Urinary bladder (tissue), 4 donors: Measurements from ENCODE around the gene RAD9A. TPM values are rescaled to one million over a fixed set of nuclear protein-coding genes. Genes with fewer than 3 reads are reported as not detected.

Experiments
- DNase-seq: peaks from one replicate; pipeline ENCODE4 v3.0.0-alpha.2; 2015; ENCODE audit errors: extremely low spot score
- H3K27ac ChIP-seq: one replicate; pipeline ENCODE4 v1.5.1; 2013; ENCODE audit warnings: low read depth, mild to moderate bottlenecking, moderate library complexity
- H3K36me3 ChIP-seq: one replicate; pipeline ENCODE4 v1.6.1; 2013; ENCODE audit warnings: mild to moderate bottlenecking, moderate library complexity; ENCODE audit not compliant: insufficient read depth
- H3K4me1 ChIP-seq: one replicate; pipeline ENCODE4 v1.6.1; 2013; ENCODE audit warnings: mild to moderate bottlenecking, moderate library complexity; ENCODE audit not compliant: insufficient read depth
- H3K4me3 ChIP-seq: one replicate; pipeline ENCODE4 v1.5.1; 2013; ENCODE audit warnings: low read depth, low read length
- WGBS: extraction: QIAGEN DNeasy Blood & Tissue Kit; methylation state at CpG from one replicate; pipeline ENCODE4 v1.1.7; 2013; 5-methylcytosine and 5-hydroxymethylcytosine counted together
- polyA plus RNA-seq: library from polyadenylated mRNA; stranded (reverse); fragments of 200-250 nt; gene quantifications from one replicate; pipeline ENCODE4 v1.2.3, GENCODE V29; 2013
- small RNA-seq: library from RNA; depleted of rRNA; stranded (forward); fragments of <200 nt; gene quantifications from one replicate; pipeline ENCODE3, GENCODE V24; 2014
- total RNA-seq: library from RNA; depleted of rRNA; stranded (reverse); fragments of >200 nt; gene quantifications from one replicate; pipeline ENCODE4 v1.2.3, GENCODE V29; 2014
- donor health status: healthy with polysubstance abuse.
- donor health status: healthy.

RAD9A gene
- total and polyA plus RNA-seq, 2 donors, result 7.5 to 16.9 TPM

DNA sequence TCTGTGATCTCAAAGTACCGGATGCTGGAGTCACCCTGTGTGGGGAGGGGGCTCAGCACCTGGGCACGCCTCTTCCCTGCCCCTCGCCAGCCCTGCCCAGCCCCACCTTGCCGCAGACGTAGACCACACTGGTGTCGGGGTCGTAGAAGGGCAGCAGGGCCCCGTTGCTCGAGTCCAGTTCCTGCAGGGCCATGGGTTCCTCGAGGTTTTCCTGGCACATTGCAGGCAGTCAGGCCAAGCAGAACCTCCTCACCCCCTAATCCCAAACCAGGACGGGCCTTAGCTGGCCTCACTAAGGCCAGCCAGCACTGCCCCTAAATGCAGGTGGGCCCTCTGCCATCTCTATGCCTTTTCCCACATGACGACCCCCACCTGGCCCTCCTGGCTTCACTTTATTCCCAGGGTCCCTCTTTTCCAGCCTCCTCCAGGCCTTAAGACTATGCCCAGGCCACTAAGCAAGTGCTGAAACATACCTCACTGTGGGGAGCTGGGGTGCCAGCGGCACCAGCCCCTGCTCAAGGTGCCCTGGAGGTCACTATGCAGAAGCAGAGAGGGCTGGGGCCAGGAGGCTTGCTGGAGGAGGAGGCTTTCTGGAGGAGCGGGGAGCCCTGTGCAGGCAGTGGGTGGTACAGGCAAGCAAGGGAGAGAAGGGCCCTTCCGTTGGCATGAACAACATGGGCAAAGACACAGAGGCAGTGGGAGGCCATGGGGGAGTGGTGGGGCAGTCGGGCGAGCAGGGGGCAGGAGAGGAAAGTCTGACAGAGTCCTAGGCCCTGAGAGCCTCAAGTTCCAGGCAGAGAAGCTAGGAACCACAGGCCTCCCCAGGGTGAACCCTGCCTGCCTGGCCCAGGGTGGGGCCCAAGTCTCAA lies 48.7 kb downstream of the RAD9A start:
- H3K27ac ChIP-seq, result no peak overlapping the region
- H3K4me3 ChIP-seq, result no peak overlapping the region
- no peak for DNase-seq
- H3K36me3 ChIP-seq, result no peaks in the 10 kb centered on the region
- H3K4me1 ChIP-seq, result no peaks in the 10 kb centered on the region
- 76% methylated on average over 17 of the region's 17 CpGs for WGBS

DNA sequence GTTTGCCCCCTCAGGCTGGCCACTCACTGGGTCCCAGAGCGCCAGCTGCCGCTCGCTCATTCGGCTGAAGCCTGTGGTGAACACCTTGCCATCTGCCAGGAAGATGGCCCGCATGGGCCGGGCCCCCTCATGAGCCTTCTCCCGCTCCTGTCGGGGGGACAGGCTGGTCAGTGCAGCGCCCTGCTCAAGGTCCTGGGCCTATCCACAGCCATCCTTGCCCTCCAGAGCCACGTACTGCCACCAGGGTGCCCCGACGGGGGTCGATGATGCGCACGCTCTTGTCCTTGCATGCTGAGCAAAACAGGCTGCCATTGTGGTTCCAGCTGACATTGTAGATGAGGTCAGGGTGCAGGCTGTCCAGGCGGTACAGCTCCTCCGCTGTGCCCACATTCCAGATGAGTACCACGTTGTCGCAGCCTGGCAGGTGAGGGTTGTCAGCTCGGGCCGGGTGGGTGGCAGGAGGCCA lies 49.3 kb downstream of the RAD9A start:
- DNase-seq, result no peak
- 89% methylated on average over 21 of the region's 21 CpGs for WGBS
- no peaks in the 10 kb centered on the region for H3K4me1 ChIP-seq
- no peak overlapping the region for H3K4me3 ChIP-seq
- no peaks in the 10 kb centered on the region for H3K36me3 ChIP-seq
- no peak overlapping the region for H3K27ac ChIP-seq

GRCh38 chr11:67441731-67442351 lies 50.1 kb downstream of the RAD9A start:
- H3K4me1 ChIP-seq, result no peaks in the 10 kb centered on the region
- H3K4me3 ChIP-seq, result no peak overlapping the region
- H3K36me3 ChIP-seq, result no peaks in the 10 kb centered on the region
- H3K27ac ChIP-seq, result no peak overlapping the region
- no peak for DNase-seq
- 87% methylated on average over 28 of the region's 28 CpGs for WGBS

GRCh38 chr11:67442504-67443404 lies 51.0 kb downstream of the RAD9A start:
- Histone ChIP-seq H3K27ac (peak overlapping the region; percentile 95), H3K36me3 (no peaks in the 10 kb centered on the region), H3K4me3 (peak overlapping the region; percentile 78), H3K4me1 (no peaks in the 10 kb centered on the region)
- no peak for DNase-seq
- WGBS, result 36% methylated on average over 45 of the region's 45 CpGs

GRCh38 chr11:67445515-67445914 lies 53.7 kb downstream of the RAD9A start:
- no peaks in the 10 kb centered on the region for H3K4me1 ChIP-seq
- WGBS, result 84% methylated on average over 5 of the region's 5 CpGs
- H3K27ac ChIP-seq, result no peak overlapping the region
- DNase-seq, result no peak
- no peak overlapping the region for H3K4me3 ChIP-seq
- no peaks in the 10 kb centered on the region for H3K36me3 ChIP-seq

Small RNA genes lying within 50 kb of the gene (small RNA-seq; reads per million reads assigned to genes)
- not detected for gene RN7SKP239
- not detected for gene RNU6-1238P

Other genes starting within 250 kb of the RAD9A start
- 21.1 TPM for gene GRK2, start 125.5 kb upstream of the RAD9A start, total RNA-seq
- 66.3 TPM for gene GRK2, start 125.5 kb upstream of the RAD9A start, polyA plus RNA-seq
- gene ANKRD13D, start 102.7 kb upstream of the RAD9A start, total RNA-seq, result 25.2 TPM
- 44.0 TPM for gene ANKRD13D, start 102.7 kb upstream of the RAD9A start, polyA plus RNA-seq
- gene SSH3, start 88.5 kb upstream of the RAD9A start, total RNA-seq, result 23.6 TPM
- 52.7 TPM for gene SSH3, start 88.5 kb upstream of the RAD9A start, polyA plus RNA-seq
- 8.8 TPM for gene POLD4, start 38.4 kb upstream of the RAD9A start, total RNA-seq
- gene POLD4, start 38.4 kb upstream of the RAD9A start, polyA plus RNA-seq, result 157 TPM
- 2.7 TPM for gene CLCF1, start 18.4 kb upstream of the RAD9A start, total RNA-seq
- 9.2 TPM for gene CLCF1, start 18.4 kb upstream of the RAD9A start, polyA plus RNA-seq
- gene PPP1CA, start 9.9 kb downstream of the RAD9A start, total RNA-seq, result 70.6 TPM
- gene PPP1CA, start 9.9 kb downstream of the RAD9A start, polyA plus RNA-seq, result 85.9 TPM
- gene TBC1D10C, start 12.1 kb downstream of the RAD9A start, total RNA-seq, result 0.42 TPM
- gene TBC1D10C, start 12.1 kb downstream of the RAD9A start, polyA plus RNA-seq, result 2.6 TPM
- gene CARNS1, start 23.7 kb downstream of the RAD9A start, total RNA-seq, result 0.63 TPM
- 0.76 TPM for gene CARNS1, start 23.7 kb downstream of the RAD9A start, polyA plus RNA-seq
- gene RPS6KB2, start 36.5 kb downstream of the RAD9A start, total RNA-seq, result 19.8 TPM
- 41.2 TPM for gene RPS6KB2, start 36.5 kb downstream of the RAD9A start, polyA plus RNA-seq
- 1.2 TPM for gene PTPRCAP, start 45.7 kb downstream of the RAD9A start, total RNA-seq
- gene PTPRCAP, start 45.7 kb downstream of the RAD9A start, polyA plus RNA-seq, result 5.2 TPM
- 31.0 TPM for gene CORO1B, start 51.5 kb downstream of the RAD9A start, total RNA-seq
- 99.3 TPM for gene CORO1B, start 51.5 kb downstream of the RAD9A start, polyA plus RNA-seq
- gene GPR152, start 60.7 kb downstream of the RAD9A start, total RNA-seq, result not detected
- not detected for gene GPR152, start 60.7 kb downstream of the RAD9A start, polyA plus RNA-seq
- 0.26 TPM for gene CABP4, start 63.4 kb downstream of the RAD9A start, total RNA-seq
- 0.96 TPM for gene CABP4, start 63.4 kb downstream of the RAD9A start, polyA plus RNA-seq
- 20.4 TPM for gene TMEM134, start 77.3 kb downstream of the RAD9A start, total RNA-seq
- 80.2 TPM for gene TMEM134, start 77.3 kb downstream of the RAD9A start, polyA plus RNA-seq
- 42.9 TPM for gene AIP, start 91.0 kb downstream of the RAD9A start, total RNA-seq
- 135 TPM for gene AIP, start 91.0 kb downstream of the RAD9A start, polyA plus RNA-seq
- gene PITPNM1, start 113.4 kb downstream of the RAD9A start, total RNA-seq, result 12.6 TPM
- 18.5 TPM for gene PITPNM1, start 113.4 kb downstream of the RAD9A start, polyA plus RNA-seq
- gene CDK2AP2, start 116.2 kb downstream of the RAD9A start, total RNA-seq, result 5.9 TPM
- 75.8 TPM for gene CDK2AP2, start 116.2 kb downstream of the RAD9A start, polyA plus RNA-seq
- not detected for gene CABP2, start 131.5 kb downstream of the RAD9A start, total RNA-seq
- not detected for gene CABP2, start 131.5 kb downstream of the RAD9A start, polyA plus RNA-seq
- 299 TPM for gene GSTP1, start 191.8 kb downstream of the RAD9A start, total RNA-seq
- 679 TPM for gene GSTP1, start 191.8 kb downstream of the RAD9A start, polyA plus RNA-seq
- gene NDUFV1, start 214.9 kb downstream of the RAD9A start, total RNA-seq, result 103 TPM
- 161 TPM for gene NDUFV1, start 214.9 kb downstream of the RAD9A start, polyA plus RNA-seq
- gene NUDT8, start 238.0 kb downstream of the RAD9A start, total RNA-seq, result 3.0 TPM
- 5.8 TPM for gene NUDT8, start 238.0 kb downstream of the RAD9A start, polyA plus RNA-seq
- gene TBX10, start 247.8 kb downstream of the RAD9A start, total RNA-seq, result not detected
- gene TBX10, start 247.8 kb downstream of the RAD9A start, polyA plus RNA-seq, result not detected